RPMI8226 (cell line): ENCODE data around the gene ADNP.

Experiments used
- DNase-seq: peaks from one replicate; pipeline ENCODE4 v3.0.0-alpha.2; 2015

The ADNP gene

GRCh38 chr20:50845566-50846215 lies 85.5 kb downstream of the ADNP start:
- no peak for DNase-seq

GRCh38 chr20:50844430-50845100 lies 86.7 kb downstream of the ADNP start:
- no peak for DNase-seq

GRCh38 chr20:50843331-50844276 lies 87.6 kb downstream of the ADNP start:
- peak; percentile 50 for DNase-seq

- no peak for DNase-seq
Observed at GRCh38 chr20:50842821-50843220, 88.4 kb downstream of the ADNP start.
